NOMO-1 (cell line): ENCODE data around the gene CD244.
"Not testable (repeated sequence)": the region's sequence is repeated elsewhere in the genome, so short reads cannot be mapped to it uniquely, and the experiment has no call there.

Experiments
- DNase-seq, 2 experiments: peaks; one replicate each; lab custom pipeline; 2025; ENCODE audit not compliant: unreplicated experiment in 2 of 2; lab: John Stamatoyannopoulos, UW

CD244 gene

GRCh38 chr1:160862203-160863060 lies at the start of gene CD244:
CD244 (minus strand) TSS chr1:160862887; CDS start chr1:160862677, 210 bp downstream.
- peak; percentile 90 to 95 for DNase-seq

- no peak for DNase-seq
Measured at GRCh38 chr1:160911925-160912324, 49.2 kb upstream of the CD244 start.

GRCh38 chr1:160911441-160911840 lies 48.8 kb upstream of the CD244 start:
- no peak for DNase-seq

GRCh38 chr1:160910170-160910750 lies 47.6 kb upstream of the CD244 start:
- no peak for DNase-seq

GRCh38 chr1:160907976-160908375 lies 45.3 kb upstream of the CD244 start:
- no peak for DNase-seq

- no peak for DNase-seq
Measured at GRCh38 chr1:160905617-160905989, 42.9 kb upstream of the CD244 start.

GRCh38 chr1:160904783-160905616 lies 42.3 kb upstream of the CD244 start:
- DNase-seq = no peak

- not testable (repeated sequence) for DNase-seq
Measured at GRCh38 chr1:160902251-160902650, 39.6 kb upstream of the CD244 start.

- no peak for DNase-seq
Measured at GRCh38 chr1:160901768-160902167, 39.1 kb upstream of the CD244 start.

GRCh38 chr1:160900683-160901082 lies 38.0 kb upstream of the CD244 start:
- DNase-seq = not testable (repeated sequence)

GRCh38 chr1:160894368-160895135 lies 31.9 kb upstream of the CD244 start:
- DNase-seq = not testable (repeated sequence)

- no peak for DNase-seq
Measured at GRCh38 chr1:160891474-160891873, 28.8 kb upstream of the CD244 start.

- DNase-seq = no peak
Measured at GRCh38 chr1:160888926-160889325, 26.2 kb upstream of the CD244 start.

GRCh38 chr1:160887071-160887470 lies 24.4 kb upstream of the CD244 start:
- peak in 1 of 2 experiments; percentile 40 for DNase-seq

- no peak for DNase-seq
Measured at GRCh38 chr1:160885042-160885441, 22.4 kb upstream of the CD244 start, which contains the start of gene ITLN1. ITLN1 (minus strand) TSS chr1:160885180; CDS start chr1:160884877, 303 bp downstream.

GRCh38 chr1:160884579-160884978 lies 21.9 kb upstream of the CD244 start:
- DNase-seq = no peak

GRCh38 chr1:160883581-160884513 lies 21.2 kb upstream of the CD244 start:
- peak in 1 of 2 experiments; percentile 28 for DNase-seq

GRCh38 chr1:160882582-160882981 lies 19.9 kb upstream of the CD244 start:
- DNase-seq = no peak

- not testable (repeated sequence) for DNase-seq
Measured at GRCh38 chr1:160881264-160881663, 18.6 kb upstream of the CD244 start.
